Endodermal cell (in vitro differentiated cells): ENCODE results near the gene RRAGC. TPM values are rescaled to one million over a fixed set of nuclear protein-coding genes. Genes with fewer than 3 reads are reported as not detected.
"Not testable (repeated sequence)": the region's sequence is repeated elsewhere in the genome, so short reads cannot be mapped to it uniquely, and the experiment has no call there.

ENCODE experiments used
- DNase-seq: peaks from one replicate; pipeline ENCODE4 v3.0.0-alpha.2; 2017
- H3K27ac ChIP-seq: 2 replicates; pipeline ENCODE4 v1.5.1; 2013; ENCODE audit warnings: mild to moderate bottlenecking, low read depth, low read length, moderate library complexity
- H3K27me3 ChIP-seq: 2 replicates; pipeline ENCODE4 v1.6.1; 2013; ENCODE audit warnings: mild to moderate bottlenecking, low read length, moderate library complexity; ENCODE audit not compliant: insufficient read depth, control insufficient read depth, poor library complexity, severe bottlenecking
- H3K36me3 ChIP-seq: 2 replicates; pipeline ENCODE4 v1.7.0; 2013; ENCODE audit warnings: mild to moderate bottlenecking, low read length, moderate library complexity; ENCODE audit not compliant: control insufficient read depth, insufficient read depth
- H3K4me1 ChIP-seq: one replicate; pipeline ENCODE4 v1.7.0; 2013; ENCODE audit warnings: low read length; ENCODE audit not compliant: control insufficient read depth, insufficient read depth
- H3K4me3 ChIP-seq: 2 replicates; pipeline ENCODE4 v1.5.1; 2013; ENCODE audit warnings: mild to moderate bottlenecking, low read length, moderate library complexity
- H3K9ac ChIP-seq: 2 replicates; pipeline ENCODE4 v1.6.1; 2013; ENCODE audit warnings: mild to moderate bottlenecking, low read length, moderate library complexity; ENCODE audit not compliant: poor library complexity, severe bottlenecking; ENCODE audit errors: extremely low read depth
- H3K9me3 ChIP-seq: 2 replicates; pipeline ENCODE4 v1.6.1; 2013; ENCODE audit warnings: mild to moderate bottlenecking, low read length, moderate library complexity; ENCODE audit not compliant: control insufficient read depth
- H3K27ac Mint-ChIP-seq: 2 replicates; pipeline ENCODE4 v1.8.0; 2020; ENCODE audit warnings: mixed read lengths
- H3K27me3 Mint-ChIP-seq: 2 replicates; pipeline ENCODE4 v1.8.0; 2021; ENCODE audit warnings: mild to moderate bottlenecking, mixed read lengths; ENCODE audit not compliant: insufficient read depth
- H3K36me3 Mint-ChIP-seq: 2 replicates; pipeline ENCODE4 v1.8.0; 2020; ENCODE audit warnings: low read depth, mixed read lengths
- H3K4me1 Mint-ChIP-seq: 2 replicates; pipeline ENCODE4 v1.8.0; 2020; ENCODE audit warnings: mixed read lengths
- H3K4me3 Mint-ChIP-seq: 2 replicates; pipeline ENCODE4 v1.8.0; 2020; ENCODE audit warnings: mild to moderate bottlenecking, moderate library complexity, mixed read lengths
- H3K9me3 Mint-ChIP-seq: 2 replicates; pipeline ENCODE4 v1.8.0; 2020; ENCODE audit warnings: mild to moderate bottlenecking, mixed read lengths
- CTCF ChIP-seq: fragments of 200-600 bp; sonication (generic); conservative IDR thresholded peaks from 2 replicates; pipeline ENCODE4 v1.5.0; 2021; ENCODE audit warnings: antibody characterized with exemption, mild to moderate bottlenecking
- WGBS, 2 experiments: methylation state at CpG; one replicate each; pipeline versions ENCODE4 v1.1.5 to v1.1.7; 2013; ENCODE audit warnings: missing lambda C conversion rate in 2 of 2, mixed read lengths in 1 of 2; ENCODE audit not compliant: insufficient coverage in 1 of 2, insufficient read length in 1 of 2; 5-methylcytosine and 5-hydroxymethylcytosine counted together
- total RNA-seq, 2 donors: library from RNA; stranded (reverse); fragmentation: NEBNext Ultra II Directional in 1 of 2; extraction: Animal tissue kit (Norgen Biotek cat#: 25700) in 1 of 2; gene quantifications; 2 replicates in 1 of 2; 3 replicates in 1 of 2; pipeline ENCODE4 v1.2.1, GENCODE V29; 2021

Gene RRAGC
- total RNA-seq, 2 donors from 2014 or later: 23.0 to 33.2 TPM

- no peak for DNase-seq
- Mint-ChIP-seq H3K4me1 (peaks cover 6% of the 10 kb centered on the region), H3K4me3 (no peak overlapping the region), H3K27me3 (no peaks in the 10 kb centered on the region), H3K27ac (no peak overlapping the region), H3K36me3 (peaks cover 48% of the 10 kb centered on the region), H3K9me3 (peaks cover 1% of the 10 kb centered on the region)
- H3K4me1 ChIP-seq: no peaks in the 10 kb centered on the region
- no peak for TF ChIP-seq CTCF
- H3K4me3 ChIP-seq: no peak overlapping the region
- H3K27me3 ChIP-seq: no peaks in the 10 kb centered on the region
- WGBS, 2 experiments: 90 to 95% methylated on average over 2 of the region's 2 CpGs
- no peak overlapping the region for H3K27ac ChIP-seq
- H3K9me3 ChIP-seq: peaks cover 2% of the 10 kb centered on the region
- H3K36me3 ChIP-seq: peaks cover 53% of the 10 kb centered on the region
- no peak overlapping the region for H3K9ac ChIP-seq
Observed at GRCh38 chr1:38840281-38840680, 19.3 kb downstream of the RRAGC start.

DNA sequence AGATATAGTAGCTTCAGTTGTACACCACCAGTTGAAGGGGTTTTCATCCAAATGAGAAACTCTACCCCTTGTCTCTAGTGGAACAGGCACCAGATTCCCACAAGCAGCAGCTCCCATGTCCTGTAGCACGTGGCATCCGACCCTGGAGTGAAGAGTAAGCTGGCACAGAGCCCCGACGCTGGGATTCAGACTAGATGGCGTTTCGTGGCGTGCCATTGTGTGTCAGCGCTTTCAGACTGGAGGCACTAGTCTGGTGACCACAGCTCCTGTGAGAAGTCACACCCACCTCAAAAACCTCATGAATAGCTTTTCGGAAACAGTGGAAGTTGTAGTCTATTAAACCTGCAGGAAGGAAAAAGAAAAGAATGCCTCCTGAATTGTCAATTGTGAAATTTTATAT is 20.2 kb downstream of the RRAGC start:
- Mint-ChIP-seq H3K4me1 (peaks cover 2% of the 10 kb centered on the region), H3K27ac (no peak overlapping the region), H3K9me3 (no peaks in the 10 kb centered on the region), H3K36me3 (peaks cover 40% of the 10 kb centered on the region), H3K27me3 (no peaks in the 10 kb centered on the region), H3K4me3 (no peak overlapping the region)
- H3K4me1 ChIP-seq: no peaks in the 10 kb centered on the region
- no peak for TF ChIP-seq CTCF
- no peaks in the 10 kb centered on the region for H3K27me3 ChIP-seq
- H3K9me3 ChIP-seq: no peaks in the 10 kb centered on the region
- no peak overlapping the region for H3K27ac ChIP-seq
- H3K4me3 ChIP-seq: no peak overlapping the region
- no peak for DNase-seq
- no peak overlapping the region for H3K9ac ChIP-seq
- 93 to 97% methylated on average over 8 to 9 of the region's 9 CpGs for WGBS, 2 experiments
- H3K36me3 ChIP-seq: peaks cover 46% of the 10 kb centered on the region

DNA sequence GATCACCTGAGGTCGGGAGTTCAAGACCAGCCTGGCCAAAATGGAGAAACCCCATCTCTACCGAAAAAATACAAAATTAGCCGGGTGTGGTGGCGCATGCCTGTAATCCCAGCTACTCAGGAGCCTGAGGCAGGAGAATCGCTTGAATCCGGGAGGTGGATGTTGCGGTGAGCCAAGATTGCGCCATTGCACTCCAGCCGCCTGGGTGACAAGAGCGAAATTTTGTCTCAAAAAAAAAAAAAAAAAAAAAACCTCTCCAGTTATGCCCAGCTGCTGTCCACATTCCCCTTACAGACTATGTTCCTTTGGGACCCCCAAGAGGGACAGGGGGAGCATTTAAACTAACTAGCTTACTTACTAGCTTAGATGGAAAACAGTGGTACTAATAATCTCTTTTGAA is 23.3 kb downstream of the RRAGC start:
- not testable (repeated sequence) for H3K27ac ChIP-seq, H3K9ac ChIP-seq, H3K27me3 ChIP-seq, DNase-seq, H3K4me3 Mint-ChIP-seq, H3K27ac Mint-ChIP-seq, H3K4me1 ChIP-seq, H3K4me1 Mint-ChIP-seq, H3K9me3 ChIP-seq, H3K9me3 Mint-ChIP-seq, H3K27me3 Mint-ChIP-seq, H3K4me3 ChIP-seq
- peaks cover 22% of the 10 kb centered on the region for H3K36me3 Mint-ChIP-seq
- peaks cover 27% of the 10 kb centered on the region for H3K36me3 ChIP-seq
- 83 to 94% methylated on average over 4 to 10 of the region's 10 CpGs for WGBS, 2 experiments
